ENCODE data around the gene ATXN7L1. TPM values are rescaled to one million over a fixed set of nuclear protein-coding genes. Genes with fewer than 3 reads are reported as not detected.

ATXN7L1 gene
- total RNA-seq, 1 donor from 2014 or later = 16.2 TPM

DNA sequence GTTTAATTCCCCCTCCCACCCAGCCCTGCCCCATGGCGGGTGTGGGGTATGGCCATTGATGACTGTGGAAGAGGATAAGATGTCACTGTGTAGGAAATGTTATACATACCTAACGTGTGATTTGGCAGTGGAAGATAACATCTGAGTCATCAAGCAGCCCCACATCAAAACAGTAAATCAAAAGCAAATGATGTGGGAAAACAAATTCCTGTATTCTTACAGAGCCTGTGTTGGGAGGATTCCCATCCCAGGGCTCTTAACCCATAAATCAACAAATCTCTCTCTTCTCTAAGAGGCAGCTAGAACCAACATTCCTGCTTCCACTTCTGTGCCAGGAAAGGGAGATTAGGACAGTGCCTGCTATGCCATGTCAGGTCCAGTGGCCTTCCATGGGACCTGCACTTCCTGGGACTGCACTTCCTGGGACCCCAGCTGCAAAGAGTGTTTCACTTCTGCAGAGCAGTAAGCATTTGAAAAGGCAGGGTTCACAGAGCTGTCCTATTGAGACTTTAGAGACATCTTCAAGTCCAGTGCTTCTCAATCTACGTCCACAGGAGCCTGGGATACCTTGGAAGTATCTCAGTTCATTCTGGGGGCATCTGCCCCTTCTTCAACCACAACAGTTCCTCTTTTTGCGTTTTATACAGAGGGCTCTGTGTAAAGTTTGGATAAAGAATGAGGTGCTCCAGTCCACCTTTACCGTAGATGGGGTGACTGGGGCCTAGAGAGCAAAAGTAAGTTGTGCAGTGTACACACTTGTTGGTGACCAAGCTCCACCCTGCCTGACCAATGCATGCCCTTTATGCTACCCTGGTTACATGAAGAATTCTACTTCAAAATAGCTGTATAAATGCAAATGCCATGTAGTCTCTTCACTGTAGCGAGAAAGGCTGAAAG, 45.7 kb downstream of the ATXN7L1 start:
- intact Hi-C loops (cut with DNase I) = no loop called here
- no peak overlapping the region for H3K4me3 ChIP-seq

GRCh38 chr7:105829681-105830322, 46.6 kb downstream of the ATXN7L1 start:
- H3K27ac ChIP-seq = peak overlapping the region; percentile 73
- intact Hi-C loops (cut with DNase I) = no loop called here
- H3K9me3 ChIP-seq = no peaks in the 10 kb centered on the region
- no peak for TF ChIP-seq CTCF (IDR thresholded peaks at IDR 0.05)
- TF ChIP-seq POLR2AphosphoS5 (IDR thresholded peaks at IDR 0.05; ENCODE audit: insufficient read depth in 1 of 2, low read depth in 1 of 2) = no peak
- no peak for TF ChIP-seq POLR2A (IDR thresholded peaks at IDR 0.05)
- H3K27me3 ChIP-seq = no peaks in the 10 kb centered on the region
- H3K36me3 ChIP-seq = no peaks in the 10 kb centered on the region
- no peak for DNase-seq (ENCODE audit: extremely low spot score in 2 of 2)
- peaks cover 55% of the 10 kb centered on the region for H3K4me1 ChIP-seq
- no peak overlapping the region for H3K4me3 ChIP-seq

More for the DNA sequence above, 45.7 kb downstream of the ATXN7L1 start:
- Histone ChIP-seq H3K27ac (peak overlapping the region; percentile 73), H3K27me3 (no peaks in the 10 kb centered on the region), H3K9me3 (no peaks in the 10 kb centered on the region), H3K36me3 (no peaks in the 10 kb centered on the region), H3K4me1 (peaks cover 47% of the 10 kb centered on the region)
- DNase-seq (ENCODE audit: extremely low spot score in 2 of 2) = no peak
- TF ChIP-seq CTCF (IDR thresholded peaks at IDR 0.05) (no peak), POLR2AphosphoS5 (IDR thresholded peaks at IDR 0.05; ENCODE audit: insufficient read depth in 1 of 2, low read depth in 1 of 2) (peak in 1 of 2 donors; percentile 53)

DNA sequence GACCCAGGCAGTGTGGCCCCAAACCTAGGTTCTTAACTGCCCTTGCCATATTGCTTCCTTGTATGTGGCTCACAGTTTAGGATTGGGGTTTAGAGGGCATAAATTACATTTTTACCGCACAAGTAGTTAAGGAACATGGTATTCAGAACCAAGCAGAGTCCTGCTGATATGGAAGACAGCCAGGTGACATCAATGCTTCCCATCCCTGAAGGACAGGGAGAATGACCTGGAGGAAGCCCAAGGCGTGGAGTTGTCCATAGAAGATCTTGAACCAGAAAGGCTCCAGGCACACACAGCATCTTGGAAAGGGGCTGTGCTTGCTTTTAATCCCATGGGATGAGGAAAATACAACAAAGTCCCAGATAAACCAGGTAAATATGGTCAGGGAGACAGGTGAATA, 48.3 kb downstream of the ATXN7L1 start:
- peaks cover 55% of the 10 kb centered on the region for H3K4me1 ChIP-seq
- no peak for DNase-seq (ENCODE audit: extremely low spot score in 2 of 2)
- TF ChIP-seq CTCF (IDR thresholded peaks at IDR 0.05) (no peak), POLR2A (IDR thresholded peaks at IDR 0.05) (no peak), POLR2AphosphoS5 (IDR thresholded peaks at IDR 0.05; ENCODE audit: insufficient read depth in 1 of 2, low read depth in 1 of 2) (no peak)
- no peak overlapping the region for H3K27ac ChIP-seq
- intact Hi-C loops (cut with DNase I) = no loop called here
- H3K4me3 ChIP-seq = no peak overlapping the region
- no peaks in the 10 kb centered on the region for H3K9me3 ChIP-seq
- H3K27me3 ChIP-seq = no peaks in the 10 kb centered on the region
- H3K36me3 ChIP-seq = no peaks in the 10 kb centered on the region

- TF ChIP-seq POLR2AphosphoS5 (IDR thresholded peaks at IDR 0.05; ENCODE audit: insufficient read depth in 1 of 2, low read depth in 1 of 2) (no peak), CTCF (IDR thresholded peaks at IDR 0.05) (no peak), POLR2A (IDR thresholded peaks at IDR 0.05) (no peak)
- H3K36me3 ChIP-seq = no peaks in the 10 kb centered on the region
- no peaks in the 10 kb centered on the region for H3K9me3 ChIP-seq
- H3K4me1 ChIP-seq = peaks cover 55% of the 10 kb centered on the region
- intact Hi-C loops (cut with DNase I) = no loop called here
- H3K27ac ChIP-seq = no peak overlapping the region
- no peak overlapping the region for H3K4me3 ChIP-seq
- no peaks in the 10 kb centered on the region for H3K27me3 ChIP-seq
- no peak for DNase-seq (ENCODE audit: extremely low spot score in 2 of 2)
Measured at GRCh38 chr7:105827151-105827875, 49.1 kb downstream of the ATXN7L1 start.
